NB4 (cell line): ENCODE results near the gene ZPR1.

Source experiments
- MYC ChIP-seq: IDR thresholded peaks from 2 replicates; pipeline ENCODE4 v1.6.1; 2011; ENCODE audit warnings: low read depth, low read length
- POLR2A ChIP-seq: IDR thresholded peaks from 2 replicates; pipeline ENCODE4 v1.6.1; 2011; ENCODE audit warnings: mild to moderate bottlenecking; ENCODE audit not compliant: insufficient read length; ENCODE audit errors: extremely low read depth
- TF ChIP-seq, protein P1 (sequence below): IDR thresholded peaks from one replicate; pipeline ENCODE4 v1.5.1; 2012; ENCODE audit warnings: low read depth, low read length
- TF ChIP-seq, protein P2 (sequence below): IDR thresholded peaks from 2 replicates; pipeline ENCODE4 v1.6.1; 2011; ENCODE audit warnings: low read depth, low read length

DNA sequence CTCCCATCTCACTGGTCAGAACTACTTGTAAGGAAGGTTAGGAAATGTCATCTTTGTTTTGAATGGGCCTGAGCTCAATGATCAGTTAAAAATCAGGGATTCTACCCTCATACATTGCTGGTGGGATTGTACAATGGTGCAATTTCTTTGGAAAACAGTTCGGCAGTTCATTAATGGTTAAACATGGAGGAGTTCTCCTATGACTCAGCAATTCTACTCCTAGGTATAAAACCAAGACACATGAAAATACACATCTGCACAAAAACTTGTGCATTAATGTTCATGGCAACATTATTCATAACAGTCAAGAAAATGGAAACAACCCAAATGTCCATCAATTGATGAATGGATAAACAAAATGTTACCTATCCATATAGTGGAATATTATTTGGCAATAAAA, 8.7 kb upstream of the ZPR1 start:
- TF ChIP-seq, protein P1, sequence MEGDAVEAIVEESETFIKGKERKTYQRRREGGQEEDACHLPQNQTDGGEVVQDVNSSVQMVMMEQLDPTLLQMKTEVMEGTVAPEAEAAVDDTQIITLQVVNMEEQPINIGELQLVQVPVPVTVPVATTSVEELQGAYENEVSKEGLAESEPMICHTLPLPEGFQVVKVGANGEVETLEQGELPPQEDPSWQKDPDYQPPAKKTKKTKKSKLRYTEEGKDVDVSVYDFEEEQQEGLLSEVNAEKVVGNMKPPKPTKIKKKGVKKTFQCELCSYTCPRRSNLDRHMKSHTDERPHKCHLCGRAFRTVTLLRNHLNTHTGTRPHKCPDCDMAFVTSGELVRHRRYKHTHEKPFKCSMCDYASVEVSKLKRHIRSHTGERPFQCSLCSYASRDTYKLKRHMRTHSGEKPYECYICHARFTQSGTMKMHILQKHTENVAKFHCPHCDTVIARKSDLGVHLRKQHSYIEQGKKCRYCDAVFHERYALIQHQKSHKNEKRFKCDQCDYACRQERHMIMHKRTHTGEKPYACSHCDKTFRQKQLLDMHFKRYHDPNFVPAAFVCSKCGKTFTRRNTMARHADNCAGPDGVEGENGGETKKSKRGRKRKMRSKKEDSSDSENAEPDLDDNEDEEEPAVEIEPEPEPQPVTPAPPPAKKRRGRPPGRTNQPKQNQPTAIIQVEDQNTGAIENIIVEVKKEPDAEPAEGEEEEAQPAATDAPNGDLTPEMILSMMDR, result no peak
- no peak for TF ChIP-seq POLR2A
- TF ChIP-seq, protein P2, sequence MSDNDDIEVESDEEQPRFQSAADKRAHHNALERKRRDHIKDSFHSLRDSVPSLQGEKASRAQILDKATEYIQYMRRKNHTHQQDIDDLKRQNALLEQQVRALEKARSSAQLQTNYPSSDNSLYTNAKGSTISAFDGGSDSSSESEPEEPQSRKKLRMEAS, result no peak
- no peak for TF ChIP-seq MYC
